ENCODE measurements around the gene GCGR. TPM values are rescaled to one million over a fixed set of nuclear protein-coding genes. Genes with fewer than 3 reads are reported as not detected.

GCGR gene
- total and polyA plus RNA-seq, 2 donors (not counting 1 experiment from before 2014, with no cell fraction given), result not detected

- no peak overlapping the region for H3K27ac ChIP-seq (ENCODE audit: insufficient read depth, low read length)
- H3K4me3 ChIP-seq (replicated peaks in 1 of 4; ENCODE audit: control extremely low read depth in 1 of 4, insufficient read depth in 1 of 4, low read depth in 3 of 4, low read length in 4 of 4), result no peak overlapping the region
- H3K36me3 ChIP-seq (ENCODE audit: control insufficient read depth, insufficient read depth, low read length), result no peaks in the 10 kb centered on the region
- TF ChIP-seq CTCF (conservative IDR thresholded peaks at IDR 0.05 in 1 of 2, IDR thresholded peaks at IDR 0.05 in 1 of 2; ENCODE audit: low read depth in 1 of 2, low read length in 2 of 2) (no peak), EZH2 (IDR thresholded peaks at IDR 0.05; ENCODE audit: low read length, missing control alignments) (no peak)
- H3K4me1 ChIP-seq (ENCODE audit: control insufficient read depth, extremely low read depth, insufficient read depth, low read length), result peaks cover 7% of the 10 kb centered on the region
- DNase-seq (ENCODE audit: low read depth in 2 of 2), result no peak
- H3K27me3 ChIP-seq (ENCODE audit: control insufficient read depth, insufficient read depth, low read length), result no peaks in the 10 kb centered on the region
- H3K9ac ChIP-seq (ENCODE audit: insufficient read depth, low read length), result no peak overlapping the region
- no peak overlapping the region for H2AFZ ChIP-seq (ENCODE audit: low read length)
- H3K9me3 ChIP-seq (ENCODE audit: control insufficient read depth, insufficient read depth, low read depth, low read length), result no peaks in the 10 kb centered on the region
- no peaks in the 10 kb centered on the region for H4K20me1 ChIP-seq (ENCODE audit: control insufficient read depth, extremely low read depth, insufficient read depth, low read length)
- no peak overlapping the region for H3K4me2 ChIP-seq (ENCODE audit: extremely low read depth, insufficient read depth, low read length)
- peaks cover 20% of the 10 kb centered on the region for H3K79me2 ChIP-seq (ENCODE audit: control insufficient read depth, insufficient read depth, low read length)
Measured at GRCh38 chr17:81829858-81830257, 25.9 kb downstream of the GCGR start.

GRCh38 chr17:81831563-81831956 is 27.6 kb downstream of the GCGR start:
- peak overlapping the region; percentile 80 for H3K4me2 ChIP-seq (ENCODE audit: extremely low read depth, insufficient read depth, low read length)
- peaks cover 7% of the 10 kb centered on the region for H3K4me1 ChIP-seq (ENCODE audit: control insufficient read depth, extremely low read depth, insufficient read depth, low read length)
- H3K27me3 ChIP-seq (ENCODE audit: control insufficient read depth, insufficient read depth, low read length), result no peaks in the 10 kb centered on the region
- peak overlapping the region; percentile 91 for H3K27ac ChIP-seq (ENCODE audit: insufficient read depth, low read length)
- H3K9me3 ChIP-seq (ENCODE audit: control insufficient read depth, insufficient read depth, low read depth, low read length), result no peaks in the 10 kb centered on the region
- no peaks in the 10 kb centered on the region for H3K36me3 ChIP-seq (ENCODE audit: control insufficient read depth, insufficient read depth, low read length)
- TF ChIP-seq CTCF (conservative IDR thresholded peaks at IDR 0.05 in 1 of 2, IDR thresholded peaks at IDR 0.05 in 1 of 2; ENCODE audit: low read depth in 1 of 2, low read length in 2 of 2) (no peak), EZH2 (IDR thresholded peaks at IDR 0.05; ENCODE audit: low read length, missing control alignments) (no peak)
- H3K9ac ChIP-seq (ENCODE audit: insufficient read depth, low read length), result no peak overlapping the region
- no peak for DNase-seq (ENCODE audit: low read depth in 2 of 2)
- H2AFZ ChIP-seq (ENCODE audit: low read length), result no peak overlapping the region
- H4K20me1 ChIP-seq (ENCODE audit: control insufficient read depth, extremely low read depth, insufficient read depth, low read length), result no peaks in the 10 kb centered on the region
- H3K79me2 ChIP-seq (ENCODE audit: control insufficient read depth, insufficient read depth, low read length), result peaks cover 20% of the 10 kb centered on the region
- peak overlapping the region; percentile 78 to 84 (median 80) for H3K4me3 ChIP-seq (replicated peaks in 1 of 4; ENCODE audit: control extremely low read depth in 1 of 4, insufficient read depth in 1 of 4, low read depth in 3 of 4, low read length in 4 of 4)

GRCh38 chr17:81831957-81832607 is 28.1 kb downstream of the GCGR start:
- Histone ChIP-seq H2AFZ (ENCODE audit: low read length) (peak overlapping the region; percentile 46), H3K4me1 (ENCODE audit: control insufficient read depth, extremely low read depth, insufficient read depth, low read length) (peaks cover 7% of the 10 kb centered on the region), H3K4me3 (replicated peaks in 1 of 4; ENCODE audit: control extremely low read depth in 1 of 4, insufficient read depth in 1 of 4, low read depth in 3 of 4, low read length in 4 of 4) (peak overlapping the region; percentile 78 to 84 (median 80)), H3K27ac (ENCODE audit: insufficient read depth, low read length) (peak overlapping the region; percentile 91), H3K9ac (ENCODE audit: insufficient read depth, low read length) (peak overlapping the region; percentile 90), H3K27me3 (ENCODE audit: control insufficient read depth, insufficient read depth, low read length) (no peaks in the 10 kb centered on the region), H3K36me3 (ENCODE audit: control insufficient read depth, insufficient read depth, low read length) (no peaks in the 10 kb centered on the region), H3K79me2 (ENCODE audit: control insufficient read depth, insufficient read depth, low read length) (peaks cover 20% of the 10 kb centered on the region), H3K4me2 (ENCODE audit: extremely low read depth, insufficient read depth, low read length) (peak overlapping the region; percentile 80), H3K9me3 (ENCODE audit: control insufficient read depth, insufficient read depth, low read depth, low read length) (no peaks in the 10 kb centered on the region), H4K20me1 (ENCODE audit: control insufficient read depth, extremely low read depth, insufficient read depth, low read length) (no peaks in the 10 kb centered on the region)
- TF ChIP-seq EZH2 (IDR thresholded peaks at IDR 0.05; ENCODE audit: low read length, missing control alignments) (no peak), CTCF (conservative IDR thresholded peaks at IDR 0.05 in 1 of 2, IDR thresholded peaks at IDR 0.05 in 1 of 2; ENCODE audit: low read depth in 1 of 2, low read length in 2 of 2) (no peak)
- peak in 1 of 2 donors; percentile 45 for DNase-seq (ENCODE audit: low read depth in 2 of 2)
